ENCODE results near the gene ITPK1.

GRCh38 chr14:93040443-93040842, 75.3 kb downstream of the ITPK1 start:
- no peak for TF ChIP-seq CTCF (conservative IDR thresholded peaks at IDR 0.05; ENCODE audit: low read depth in 2 of 2)
- TF ChIP-seq EZH2 (IDR thresholded peaks at IDR 0.05; ENCODE audit: low read depth, unreplicated experiment) = no peak
- TF ChIP-seq ETS1 (IDR thresholded peaks at IDR 0.05) = no peak
- TF ChIP-seq EZH2phosphoT487 (IDR thresholded peaks at IDR 0.05; ENCODE audit: unreplicated experiment) = no peak
- TF ChIP-seq ZNF331 (CRISPR knock-in tag; IDR thresholded peaks at IDR 0.05; ENCODE audit: low read depth) = no peak

All from GM23338 (cell line).